DND-41 (cell line): Measurements from ENCODE around the gene NPB.

Experiments
- ATAC-seq: fragments of 200-7000 bp; cut with Tn5 transposase; 3 replicates; pipeline ENCODE4 v1.9.1; 2021; ENCODE audit warnings: low read depth; ENCODE audit not compliant: insufficient read depth
- DNase-seq: peaks from one replicate; pipeline ENCODE4 v3.0.0-alpha.2; 2020
- H2AFZ ChIP-seq: 2 replicates; pipeline ENCODE4 v1.6.0; 2012; ENCODE audit warnings: low read depth, low read length
- H3K27ac ChIP-seq: 2 replicates; pipeline ENCODE4 v1.5.1; 2012; ENCODE audit warnings: low read length, inconsistent platforms
- H3K27me3 ChIP-seq: fragments of 200-600 bp; sonication (generic); 2 replicates; pipeline ENCODE4 v1.6.0; 2012; ENCODE audit warnings: low read length, mild to moderate bottlenecking, inconsistent platforms; ENCODE audit not compliant: insufficient read depth, poor library complexity
- H3K36me3 ChIP-seq: 2 replicates; pipeline ENCODE4 v1.5.1; 2012; ENCODE audit warnings: low read length, inconsistent platforms; ENCODE audit not compliant: insufficient read depth
- H3K4me1 ChIP-seq: 2 replicates; pipeline ENCODE4 v1.5.1; 2012; ENCODE audit warnings: mild to moderate bottlenecking, low read length; ENCODE audit not compliant: insufficient read depth
- H3K4me2 ChIP-seq: 2 replicates; pipeline ENCODE4 v1.6.0; 2012; ENCODE audit warnings: mild to moderate bottlenecking, moderate library complexity, low read length, inconsistent platforms; ENCODE audit not compliant: insufficient read depth
- H3K4me3 ChIP-seq, 2 experiments: fragments of 200-600 bp in 1 of 2; shearing (Covaris generic) in 1 of 2; 2 replicates each; pipeline ENCODE4 v1.5.1; 2012 to 2016; ENCODE audit warnings: inconsistent platforms in 2 of 2, low read length in 2 of 2, mild to moderate bottlenecking in 2 of 2, low read depth in 1 of 2, moderate library complexity in 1 of 2
- H3K79me2 ChIP-seq: 2 replicates; pipeline ENCODE4 v1.6.0; 2012; ENCODE audit warnings: low read length, inconsistent platforms; ENCODE audit not compliant: insufficient read depth
- H3K9ac ChIP-seq: 2 replicates; pipeline ENCODE4 v1.6.0; 2012; ENCODE audit warnings: low read depth, mild to moderate bottlenecking, inconsistent platforms, low read length, moderate library complexity
- H3K9me3 ChIP-seq: 2 replicates; pipeline ENCODE4 v1.5.1; 2012; ENCODE audit warnings: low read length, moderate library complexity, mild to moderate bottlenecking, inconsistent platforms; ENCODE audit not compliant: insufficient read depth, severe bottlenecking
- H4K20me1 ChIP-seq: 2 replicates; pipeline ENCODE4 v1.6.0; 2012; ENCODE audit warnings: low read length; ENCODE audit not compliant: insufficient read depth
- EZH2 ChIP-seq: IDR thresholded peaks from 3 replicates; pipeline ENCODE4 v1.6.1; 2012; ENCODE audit warnings: borderline replicate concordance, low read depth, mild to moderate bottlenecking, moderate library complexity, low read length, inconsistent platforms; ENCODE audit not compliant: severe bottlenecking
- TF ChIP-seq, protein P1 (sequence below): IDR thresholded peaks from 2 replicates; pipeline ENCODE4 v1.5.1; 2012; ENCODE audit warnings: borderline replicate concordance, low read length, moderate library complexity, mild to moderate bottlenecking; ENCODE audit not compliant: poor library complexity, severe bottlenecking; ENCODE audit errors: extremely low read depth

NPB gene

DNA sequence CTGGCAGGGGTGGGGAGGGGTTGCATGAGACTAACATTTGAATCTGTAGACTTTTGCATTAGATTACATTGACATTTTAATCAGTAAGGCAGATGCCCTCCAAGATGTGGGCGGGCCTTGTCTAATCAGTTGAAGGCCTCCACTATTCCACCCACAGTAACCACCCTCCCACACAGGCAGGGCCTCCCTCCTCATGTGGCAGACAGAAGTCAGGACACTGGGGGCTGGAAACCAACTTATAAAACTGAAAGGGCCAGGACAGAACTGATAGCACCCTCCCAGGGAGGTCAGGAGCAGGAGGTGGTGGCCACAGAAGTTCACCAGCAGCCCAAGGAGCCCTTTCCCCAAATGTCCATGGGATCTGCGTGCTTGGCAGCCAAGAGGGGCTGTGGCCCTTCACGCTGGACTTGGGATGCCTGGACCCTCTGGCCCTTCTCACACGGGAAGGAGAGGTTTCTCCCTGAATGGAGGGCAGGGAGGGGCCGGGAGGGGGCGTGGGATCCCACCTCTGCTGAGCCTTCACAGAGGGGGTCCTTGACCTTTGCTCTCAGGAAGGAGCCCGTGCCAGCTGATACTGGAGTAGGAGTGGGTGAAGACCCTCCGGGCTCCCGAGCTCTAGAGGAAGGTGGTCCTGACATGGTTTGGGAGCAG is 30.4 kb downstream of the NPB start:
- Histone ChIP-seq H3K9ac (no peak overlapping the region), H3K27me3 (no peaks in the 10 kb centered on the region), H3K4me2 (no peak overlapping the region), H3K9me3 (no peaks in the 10 kb centered on the region), H3K36me3 (no peaks in the 10 kb centered on the region), H3K27ac (no peak overlapping the region), H3K79me2 (peaks cover 3% of the 10 kb centered on the region; the same call in 1 of the 2 replicates), H4K20me1 (no peaks in the 10 kb centered on the region), H2AFZ (no peak overlapping the region), H3K4me1 (peaks cover 15% of the 10 kb centered on the region), H3K4me3 (no peak overlapping the region)
- ATAC-seq (no peak), DNase-seq (no peak)
- TF ChIP-seq EZH2 = no peak
- TF ChIP-seq, protein P1, sequence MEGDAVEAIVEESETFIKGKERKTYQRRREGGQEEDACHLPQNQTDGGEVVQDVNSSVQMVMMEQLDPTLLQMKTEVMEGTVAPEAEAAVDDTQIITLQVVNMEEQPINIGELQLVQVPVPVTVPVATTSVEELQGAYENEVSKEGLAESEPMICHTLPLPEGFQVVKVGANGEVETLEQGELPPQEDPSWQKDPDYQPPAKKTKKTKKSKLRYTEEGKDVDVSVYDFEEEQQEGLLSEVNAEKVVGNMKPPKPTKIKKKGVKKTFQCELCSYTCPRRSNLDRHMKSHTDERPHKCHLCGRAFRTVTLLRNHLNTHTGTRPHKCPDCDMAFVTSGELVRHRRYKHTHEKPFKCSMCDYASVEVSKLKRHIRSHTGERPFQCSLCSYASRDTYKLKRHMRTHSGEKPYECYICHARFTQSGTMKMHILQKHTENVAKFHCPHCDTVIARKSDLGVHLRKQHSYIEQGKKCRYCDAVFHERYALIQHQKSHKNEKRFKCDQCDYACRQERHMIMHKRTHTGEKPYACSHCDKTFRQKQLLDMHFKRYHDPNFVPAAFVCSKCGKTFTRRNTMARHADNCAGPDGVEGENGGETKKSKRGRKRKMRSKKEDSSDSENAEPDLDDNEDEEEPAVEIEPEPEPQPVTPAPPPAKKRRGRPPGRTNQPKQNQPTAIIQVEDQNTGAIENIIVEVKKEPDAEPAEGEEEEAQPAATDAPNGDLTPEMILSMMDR = no peak

DNA sequence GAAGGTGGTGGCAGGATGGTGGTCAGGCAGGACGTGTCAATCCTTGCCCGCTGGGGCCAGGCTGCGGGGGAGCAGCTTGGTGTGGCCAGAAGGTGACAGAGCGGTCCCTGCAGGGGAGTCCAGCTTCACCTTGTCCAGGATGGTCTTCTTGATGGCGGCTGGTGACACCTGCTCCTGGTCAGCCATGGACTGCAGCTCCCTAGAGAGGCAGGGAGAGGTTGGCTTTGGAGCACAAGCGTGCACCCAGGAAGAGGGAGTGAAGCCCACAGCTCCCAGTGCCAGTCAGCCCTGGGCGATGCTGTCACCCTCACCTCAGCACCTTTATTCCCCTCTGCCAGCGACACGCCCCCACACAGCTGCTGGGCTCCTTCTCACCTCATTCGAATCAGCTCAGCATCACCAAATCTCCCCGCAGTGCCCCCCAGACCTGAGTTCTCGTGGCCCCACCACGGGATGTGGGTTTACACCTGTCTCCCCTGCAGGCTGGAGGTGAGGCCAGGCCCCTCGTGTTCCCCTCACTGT is 31.2 kb downstream of the NPB start:
- H3K79me2 ChIP-seq = 0 out of 2 replicates have a peak, but pooled peaks cover under 1% of the 10 kb centered on the region
- H2AFZ ChIP-seq = no peak overlapping the region
- ATAC-seq (no peak), DNase-seq (no peak)
- H4K20me1 ChIP-seq = no peaks in the 10 kb centered on the region
- no peak overlapping the region for H3K4me3 ChIP-seq
- TF ChIP-seq, protein P1 = no peak
- no peak for TF ChIP-seq EZH2
- no peaks in the 10 kb centered on the region for H3K36me3 ChIP-seq
- no peak overlapping the region for H3K27ac ChIP-seq
- no peak overlapping the region for H3K9ac ChIP-seq
- H3K4me1 ChIP-seq = peaks cover 10% of the 10 kb centered on the region
- no peaks in the 10 kb centered on the region for H3K9me3 ChIP-seq
- no peak overlapping the region for H3K4me2 ChIP-seq
- no peaks in the 10 kb centered on the region for H3K27me3 ChIP-seq

DNA sequence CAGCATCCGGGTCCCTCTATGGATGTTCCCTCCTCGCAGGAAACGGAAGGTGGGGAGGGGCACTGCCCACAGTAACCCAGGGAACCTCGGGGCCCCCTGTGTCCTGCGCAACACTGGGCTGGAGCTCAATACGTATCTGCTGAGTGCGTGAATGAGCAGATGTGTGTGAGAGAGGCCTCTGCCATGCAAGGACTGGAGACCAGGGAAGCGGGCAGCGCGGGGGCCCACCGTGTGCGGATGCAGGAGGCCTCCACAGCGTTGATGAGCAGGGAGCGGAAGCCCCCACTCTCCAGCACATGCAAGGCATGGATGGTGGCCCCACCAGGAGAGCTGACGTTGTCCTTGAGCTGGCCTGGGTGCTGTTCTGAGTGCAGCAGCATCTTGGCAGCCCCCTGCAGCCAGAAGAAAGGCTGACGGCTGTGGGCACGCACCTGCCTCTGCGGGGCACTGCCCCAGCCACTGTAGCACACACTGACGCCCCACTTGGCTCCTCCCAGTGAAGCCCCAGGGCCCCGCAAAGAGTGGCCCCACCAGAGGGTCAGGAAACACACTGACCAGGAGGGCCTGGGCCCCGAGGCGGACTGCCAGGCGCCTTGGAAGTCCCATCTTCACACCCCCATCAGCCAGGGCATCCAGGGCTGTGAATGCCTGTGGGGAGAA is 32.2 kb downstream of the NPB start:
- Histone ChIP-seq H3K4me3 (no peak overlapping the region), H3K27ac (no peak overlapping the region), H3K79me2 (no peaks in the 10 kb centered on the region), H3K9ac (no peak overlapping the region), H3K9me3 (no peaks in the 10 kb centered on the region), H2AFZ (no peak overlapping the region), H3K4me1 (no peaks in the 10 kb centered on the region; the same call in 1 of the 2 replicates), H3K36me3 (no peaks in the 10 kb centered on the region), H3K27me3 (no peaks in the 10 kb centered on the region), H3K4me2 (no peak overlapping the region), H4K20me1 (no peaks in the 10 kb centered on the region)
- DNase-seq (no peak), ATAC-seq (peak; percentile 29; the same call in 2 of the 3 replicates)
- TF ChIP-seq, protein P1 = no peak
- TF ChIP-seq EZH2 = no peak
